GM21528 (cell line): ENCODE results near the gene PISD.
A peak's percentile ranks its signal among the peaks of the same experiment; 100 is the strongest.

Source experiments
- ATAC-seq: cut with Tn5 transposase; IDR thresholded peaks from one replicate; pipeline ENCODE4 v1.9.1; 2021; ENCODE audit warnings: mild to moderate bottlenecking, moderate library complexity; ENCODE audit not compliant: unreplicated experiment, low FRiP score

The PISD gene

GRCh38 chr22:31627223-31627731 lies 34.7 kb downstream of the PISD start:
- no peak for ATAC-seq

GRCh38 chr22:31626427-31627150 lies 35.4 kb downstream of the PISD start:
- no peak for ATAC-seq

- no peak for ATAC-seq
Measured at GRCh38 chr22:31625661-31626426, 36.2 kb downstream of the PISD start.

- ATAC-seq = no peak
Measured at GRCh38 chr22:31625257-31625640, 36.8 kb downstream of the PISD start.

- no peak for ATAC-seq
Measured at GRCh38 chr22:31623592-31624304, 38.3 kb downstream of the PISD start.

GRCh38 chr22:31622980-31623379 lies 39.0 kb downstream of the PISD start:
- no peak for ATAC-seq

- no peak for ATAC-seq
Measured at GRCh38 chr22:31621507-31622124, 40.4 kb downstream of the PISD start.

- no peak for ATAC-seq
Measured at GRCh38 chr22:31620756-31621480, 41.1 kb downstream of the PISD start.

GRCh38 chr22:31619611-31620300 lies 42.3 kb downstream of the PISD start:
- no peak for ATAC-seq

GRCh38 chr22:31618471-31619176 lies 43.4 kb downstream of the PISD start:
- no peak for ATAC-seq

- no peak for ATAC-seq
Measured at GRCh38 chr22:31618057-31618456, 44.0 kb downstream of the PISD start.

- ATAC-seq = peak; percentile 53
Measured at GRCh38 chr22:31616315-31616980, 45.6 kb downstream of the PISD start.

GRCh38 chr22:31615940-31616314 lies 46.1 kb downstream of the PISD start:
- ATAC-seq = no peak

GRCh38 chr22:31615491-31615860 lies 46.5 kb downstream of the PISD start:
- ATAC-seq = no peak

GRCh38 chr22:31614781-31615490 lies 47.1 kb downstream of the PISD start:
- ATAC-seq = no peak

GRCh38 chr22:31613904-31614296 lies 48.1 kb downstream of the PISD start:
- no peak for ATAC-seq

- ATAC-seq = no peak
Measured at GRCh38 chr22:31613286-31613903, 48.6 kb downstream of the PISD start.
